ENCODE data around the gene BEGAIN.

DNA sequence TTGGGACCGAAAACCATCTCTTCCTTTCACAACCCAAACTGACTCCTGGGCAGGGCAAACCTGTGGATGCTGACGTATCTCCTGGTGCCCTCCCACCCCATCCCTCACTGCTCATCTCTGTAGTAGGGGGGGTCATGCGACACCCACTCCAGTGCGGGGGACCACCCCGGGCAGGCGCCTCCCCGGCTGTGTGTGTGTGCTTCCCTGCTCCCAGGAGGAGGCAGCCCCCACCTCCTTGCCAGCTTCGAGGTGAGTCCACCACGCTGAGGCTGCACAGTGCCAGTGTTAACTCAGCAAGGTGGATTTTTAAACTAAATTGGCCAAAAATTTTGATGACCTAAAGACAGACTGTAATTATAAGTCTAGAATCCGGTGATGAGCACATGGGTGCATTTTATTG, 46.2 kb upstream of the BEGAIN start:
- TF ChIP-seq, protein P1, sequence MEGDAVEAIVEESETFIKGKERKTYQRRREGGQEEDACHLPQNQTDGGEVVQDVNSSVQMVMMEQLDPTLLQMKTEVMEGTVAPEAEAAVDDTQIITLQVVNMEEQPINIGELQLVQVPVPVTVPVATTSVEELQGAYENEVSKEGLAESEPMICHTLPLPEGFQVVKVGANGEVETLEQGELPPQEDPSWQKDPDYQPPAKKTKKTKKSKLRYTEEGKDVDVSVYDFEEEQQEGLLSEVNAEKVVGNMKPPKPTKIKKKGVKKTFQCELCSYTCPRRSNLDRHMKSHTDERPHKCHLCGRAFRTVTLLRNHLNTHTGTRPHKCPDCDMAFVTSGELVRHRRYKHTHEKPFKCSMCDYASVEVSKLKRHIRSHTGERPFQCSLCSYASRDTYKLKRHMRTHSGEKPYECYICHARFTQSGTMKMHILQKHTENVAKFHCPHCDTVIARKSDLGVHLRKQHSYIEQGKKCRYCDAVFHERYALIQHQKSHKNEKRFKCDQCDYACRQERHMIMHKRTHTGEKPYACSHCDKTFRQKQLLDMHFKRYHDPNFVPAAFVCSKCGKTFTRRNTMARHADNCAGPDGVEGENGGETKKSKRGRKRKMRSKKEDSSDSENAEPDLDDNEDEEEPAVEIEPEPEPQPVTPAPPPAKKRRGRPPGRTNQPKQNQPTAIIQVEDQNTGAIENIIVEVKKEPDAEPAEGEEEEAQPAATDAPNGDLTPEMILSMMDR (IDR thresholded peaks at IDR 0.05 in 8 of 11, conservative IDR thresholded peaks at IDR 0.05 in 3 of 11): no peak
- TF ChIP-seq POLR2A (IDR thresholded peaks at IDR 0.05): no peak

Measured in spleen (tissue), 7 donors.